SK-N-MC (cell line): ENCODE data around the gene CAND1.

Source experiments
- FOXP2 ChIP-seq: optimal IDR thresholded peaks from 2 replicates; pipeline ENCODE3; 2011; ENCODE audit warnings: mild to moderate bottlenecking, moderate library complexity; ENCODE audit not compliant: insufficient read depth; ENCODE audit errors: extremely low read length, control extremely low read depth
- POLR2AphosphoS5 ChIP-seq: IDR thresholded peaks from 2 replicates; pipeline ENCODE4 v1.6.1; 2012; ENCODE audit warnings: mild to moderate bottlenecking, low read depth, low read length, borderline replicate concordance

GRCh38 chr12:67290378-67290777 lies 21.2 kb downstream of the CAND1 start:
- TF ChIP-seq POLR2AphosphoS5: no peak
- TF ChIP-seq FOXP2: no peak
